Activated CD8-positive, alpha-beta T cell treated with anti-CD3 and anti-CD28 coated beads for 36 hours (primary cell): ENCODE results near the gene DHX32. TPM values are rescaled to one million over a fixed set of nuclear protein-coding genes. Genes with fewer than 3 reads are reported as not detected.

ENCODE experiments used
- ATAC-seq: fragments of 200-7000 bp; cut with Tn5 transposase; one replicate; pipeline ENCODE4 v1.10.0; 2021; ENCODE audit warnings: mild to moderate bottlenecking, moderate library complexity
- CTCF ChIA-PET: fragments of 350-600 bp; sonication (Branson Sonifier 250); formaldehyde crosslinking; loops from one replicate; lab custom pipeline; 2021; ENCODE audit warnings: antibody characterized with exemption; lab: Charles Lee
- POLR2A ChIA-PET: fragments of 350-600 bp; sonication (Branson Sonifier 250); formaldehyde crosslinking; loops from one replicate; lab custom pipeline; 2021; ENCODE audit warnings: antibody characterized with exemption; lab: Charles Lee
- DNase-seq: peaks from one replicate; pipeline ENCODE4 v3.0.0-alpha.2; 2020
- H3K27ac Mint-ChIP-seq: one replicate; pipeline ENCODE4 v1.8.0; 2021; ENCODE audit warnings: mild to moderate bottlenecking, mixed read lengths
- H3K27me3 Mint-ChIP-seq: one replicate; pipeline ENCODE4 v1.8.0; 2021; ENCODE audit warnings: mixed read lengths
- H3K36me3 Mint-ChIP-seq: one replicate; pipeline ENCODE4 v1.8.0; 2021; ENCODE audit warnings: low read depth, mixed read lengths
- H3K4me1 Mint-ChIP-seq: one replicate; pipeline ENCODE4 v1.8.0; 2021; ENCODE audit warnings: low read depth, mixed read lengths
- H3K4me3 Mint-ChIP-seq: one replicate; pipeline ENCODE4 v1.8.0; 2021; ENCODE audit warnings: mild to moderate bottlenecking, moderate library complexity, mixed read lengths
- H3K9me3 Mint-ChIP-seq: one replicate; pipeline ENCODE4 v1.8.0; 2021; ENCODE audit warnings: mixed read lengths
- CTCF ChIP-seq: fragments of 200-600 bp; IDR thresholded peaks from one replicate; pipeline ENCODE4 v1.8.0; 2022; ENCODE audit warnings: antibody characterized with exemption, mild to moderate bottlenecking
- intact Hi-C: fragments of 100-400 bp; cut with micrococcal nuclease; formaldehyde crosslinking; loops from one replicate; pipeline ENCODE4 v1.10.0; 2022
- total RNA-seq, 2 experiments: library from RNA; stranded (reverse); gene quantifications; one replicate each; pipeline ENCODE4 v1.2.3, GENCODE V29; 2021

Gene DHX32
- total RNA-seq, 2 experiments from 2014 or later = 26.6 to 27.8 TPM

DNA sequence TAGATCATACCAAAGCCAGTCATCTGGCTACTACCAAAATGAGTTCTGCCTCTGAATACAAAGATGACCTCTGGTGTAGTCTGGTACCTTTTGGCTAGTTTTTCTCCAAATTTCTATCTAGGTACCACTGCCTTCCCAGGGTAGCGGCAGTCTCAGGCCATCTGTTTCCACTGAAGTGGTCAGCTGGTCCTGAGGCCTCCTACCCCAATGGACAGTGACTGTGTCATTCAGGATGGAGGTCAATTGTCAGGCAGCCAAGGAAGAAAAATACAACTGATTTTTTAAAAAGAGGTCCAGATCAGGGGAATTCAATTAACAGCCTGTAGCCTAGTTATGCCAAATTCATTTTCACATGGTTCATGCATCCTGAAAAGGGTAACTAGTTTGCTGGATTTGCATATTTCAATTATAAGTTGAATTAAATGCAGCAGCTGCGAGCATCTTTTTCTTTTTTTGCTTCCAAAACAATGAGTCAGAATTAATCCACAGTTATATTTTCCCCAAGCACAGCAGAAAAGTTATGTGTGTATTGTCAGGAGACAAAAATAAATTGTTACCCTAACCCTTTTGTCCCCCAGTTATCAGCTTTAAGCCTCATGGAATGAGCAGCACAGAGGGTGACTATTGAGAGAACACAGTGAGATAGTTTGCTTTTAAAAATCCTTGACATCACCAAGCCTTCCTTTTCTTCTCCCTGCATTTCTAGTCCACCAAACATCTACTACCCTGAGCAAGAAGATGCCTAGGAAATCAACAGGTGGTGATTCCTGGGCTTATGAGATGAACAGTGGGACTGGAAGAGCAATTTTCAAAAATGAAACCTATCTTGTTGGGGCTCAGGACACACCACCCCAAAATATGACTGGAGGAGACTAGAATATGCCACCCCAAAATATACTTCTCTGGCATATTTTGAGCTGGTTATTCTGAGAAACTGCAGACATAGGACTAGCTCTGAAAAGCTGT is 30.0 kb downstream of the DHX32 start:
- no peak for TF ChIP-seq CTCF
- no peaks in the 10 kb centered on the region for H3K27me3 Mint-ChIP-seq
- no peak for DNase-seq
- intact Hi-C loops = no loop called here
- H3K4me3 Mint-ChIP-seq = no peak overlapping the region
- H3K27ac Mint-ChIP-seq = no peak overlapping the region
- H3K36me3 Mint-ChIP-seq = peaks cover 26% of the 10 kb centered on the region
- CTCF ChIA-PET = no interaction called here
- H3K4me1 Mint-ChIP-seq = no peaks in the 10 kb centered on the region
- POLR2A ChIA-PET = no interaction called here
- H3K9me3 Mint-ChIP-seq = no peaks in the 10 kb centered on the region
- no peak for ATAC-seq

DNA sequence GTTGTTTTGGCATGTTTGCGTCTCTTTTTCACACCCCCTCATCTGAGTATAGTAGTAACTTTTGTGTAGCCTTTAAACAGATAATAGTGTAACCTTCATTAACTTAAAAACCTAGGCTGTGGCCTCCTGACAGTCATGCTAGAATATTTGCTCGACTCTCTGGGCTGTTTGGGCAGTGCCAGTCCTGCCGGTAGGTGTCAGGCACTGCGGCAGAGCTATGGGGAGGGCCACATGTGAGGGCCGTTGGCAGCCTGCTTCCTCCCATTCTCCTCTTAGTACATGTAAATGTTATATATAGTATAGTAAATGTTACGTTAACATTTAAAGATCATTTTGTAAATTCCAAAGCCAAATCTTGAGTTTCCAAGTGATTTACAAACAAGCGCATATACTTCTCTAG is 31.6 kb downstream of the DHX32 start:
- peaks cover 26% of the 10 kb centered on the region for H3K36me3 Mint-ChIP-seq
- no peak for DNase-seq
- intact Hi-C loops = no loop called here
- no peak overlapping the region for H3K4me3 Mint-ChIP-seq
- POLR2A ChIA-PET = no interaction called here
- CTCF ChIA-PET = no interaction called here
- no peaks in the 10 kb centered on the region for H3K9me3 Mint-ChIP-seq
- H3K27me3 Mint-ChIP-seq = no peaks in the 10 kb centered on the region
- H3K27ac Mint-ChIP-seq = no peak overlapping the region
- no peak for ATAC-seq
- H3K4me1 Mint-ChIP-seq = no peaks in the 10 kb centered on the region
- TF ChIP-seq CTCF = no peak

DNA sequence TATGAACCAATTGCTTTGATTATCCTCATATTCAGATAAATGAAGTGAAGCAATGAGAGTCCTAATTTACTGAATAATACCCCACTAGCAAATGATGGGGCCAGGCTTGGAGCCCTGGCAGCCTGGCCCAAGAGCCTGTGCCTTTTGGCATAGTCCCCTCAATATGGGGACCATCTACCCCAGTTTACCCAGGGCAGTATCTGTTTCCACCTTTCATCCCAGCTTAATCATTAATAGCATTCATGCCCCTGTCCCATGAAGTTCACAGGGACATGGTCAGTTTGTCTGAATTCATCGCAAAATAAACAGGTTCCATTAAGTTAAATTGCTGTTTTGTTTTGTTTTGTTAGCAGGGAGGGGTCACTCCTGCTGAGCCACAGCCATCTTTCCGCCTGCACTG is 32.2 kb downstream of the DHX32 start:
- no peaks in the 10 kb centered on the region for H3K27me3 Mint-ChIP-seq
- POLR2A ChIA-PET = no interaction called here
- CTCF ChIA-PET = no interaction called here
- no peaks in the 10 kb centered on the region for H3K9me3 Mint-ChIP-seq
- H3K36me3 Mint-ChIP-seq = peaks cover 30% of the 10 kb centered on the region
- TF ChIP-seq CTCF = no peak
- H3K4me1 Mint-ChIP-seq = no peaks in the 10 kb centered on the region
- H3K4me3 Mint-ChIP-seq = no peak overlapping the region
- DNase-seq = no peak
- intact Hi-C loops = no loop called here
- no peak for ATAC-seq
- H3K27ac Mint-ChIP-seq = no peak overlapping the region

- no peaks in the 10 kb centered on the region for H3K4me1 Mint-ChIP-seq
- H3K9me3 Mint-ChIP-seq = no peaks in the 10 kb centered on the region
- no peaks in the 10 kb centered on the region for H3K27me3 Mint-ChIP-seq
- no peak for TF ChIP-seq CTCF
- ChIA-PET CTCF (no interaction called here), POLR2A (no interaction called here)
- no peak for DNase-seq
- H3K36me3 Mint-ChIP-seq = peaks cover 26% of the 10 kb centered on the region
- no peak overlapping the region for H3K4me3 Mint-ChIP-seq
- H3K27ac Mint-ChIP-seq = no peak overlapping the region
- intact Hi-C loops = no loop called here
- ATAC-seq = no peak
Measured at GRCh38 chr10:125848371-125848770, 32.7 kb downstream of the DHX32 start.

- POLR2A ChIA-PET = no interaction called here
- no peak for ATAC-seq
- Mint-ChIP-seq H3K4me3 (no peak overlapping the region), H3K27ac (no peak overlapping the region), H3K9me3 (no peaks in the 10 kb centered on the region), H3K4me1 (no peaks in the 10 kb centered on the region), H3K27me3 (no peaks in the 10 kb centered on the region), H3K36me3 (peaks cover 17% of the 10 kb centered on the region)
- intact Hi-C loops = no loop called here
- no peak for DNase-seq
- TF ChIP-seq CTCF = no peak
- CTCF ChIA-PET = no interaction called here
Measured at GRCh38 chr10:125846894-125847293, 34.2 kb downstream of the DHX32 start.
